CD1c-positive myeloid dendritic cell (primary cell): ENCODE results near the gene MORN1.
"Not testable (repeated sequence)": the region's sequence is repeated elsewhere in the genome, so short reads cannot be mapped to it uniquely, and the experiment has no call there.

Experiments used
- DNase-seq: peaks from one replicate; pipeline ENCODE4 v3.0.0-alpha.2; 2016; ENCODE audit errors: extremely low spot score

MORN1 gene

DNA sequence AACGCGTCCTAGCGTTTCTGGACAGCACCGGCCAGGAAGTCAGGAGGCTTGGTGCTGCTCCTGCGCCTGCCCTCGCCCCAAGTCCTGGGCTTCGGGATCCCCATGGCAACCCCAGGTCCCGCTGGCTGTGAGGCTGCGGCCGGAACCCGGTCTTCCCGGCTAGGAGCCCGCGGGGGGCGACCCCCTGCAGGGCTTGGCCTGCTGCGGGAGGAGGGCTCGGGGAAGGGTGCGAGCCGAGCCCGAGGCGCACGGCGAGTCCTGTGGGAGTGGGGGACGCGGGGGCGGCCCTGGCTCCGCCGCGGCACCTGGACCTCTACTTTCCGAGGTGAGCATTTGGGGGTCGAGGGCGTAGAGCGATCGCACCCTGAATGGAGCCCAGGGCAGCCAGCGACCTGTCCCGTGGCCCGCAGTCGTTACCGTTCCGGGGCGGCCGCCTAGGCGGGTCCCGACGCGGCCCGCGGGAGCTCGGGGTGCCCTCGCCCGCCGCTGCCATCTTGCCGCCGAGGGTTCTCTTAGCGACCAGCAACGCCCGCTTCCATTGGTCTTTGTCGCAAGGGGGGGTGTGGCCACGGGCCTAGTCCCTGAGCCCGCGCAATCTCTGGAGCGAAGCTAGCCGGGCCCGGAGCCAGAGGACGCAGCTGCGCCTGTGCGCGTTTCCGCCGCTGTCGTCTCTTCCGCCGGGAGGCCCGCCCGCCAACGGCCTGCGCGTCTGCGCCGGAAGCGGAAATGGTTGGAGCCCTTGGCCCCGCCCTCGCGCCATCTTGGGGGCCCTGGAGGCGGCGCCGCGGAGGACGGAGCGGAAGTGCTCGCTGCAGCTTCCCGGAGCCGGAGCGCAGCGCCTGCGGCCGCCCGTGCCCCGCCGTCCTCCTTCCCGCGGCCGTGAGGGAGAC is at the start of gene MORN1, which contains the start of gene RER1:
Gene MORN1, minus strand, starts transcription at position 514 of the 890 bp plus-strand sequence. Its CDS starts 21 bp downstream, at position 493.
Gene RER1, plus strand, starts transcription at position 801 of the 890 bp plus-strand sequence. CDS start 3,950 bp downstream, outside the sequence.
- DNase-seq = peak; percentile 100

DNA sequence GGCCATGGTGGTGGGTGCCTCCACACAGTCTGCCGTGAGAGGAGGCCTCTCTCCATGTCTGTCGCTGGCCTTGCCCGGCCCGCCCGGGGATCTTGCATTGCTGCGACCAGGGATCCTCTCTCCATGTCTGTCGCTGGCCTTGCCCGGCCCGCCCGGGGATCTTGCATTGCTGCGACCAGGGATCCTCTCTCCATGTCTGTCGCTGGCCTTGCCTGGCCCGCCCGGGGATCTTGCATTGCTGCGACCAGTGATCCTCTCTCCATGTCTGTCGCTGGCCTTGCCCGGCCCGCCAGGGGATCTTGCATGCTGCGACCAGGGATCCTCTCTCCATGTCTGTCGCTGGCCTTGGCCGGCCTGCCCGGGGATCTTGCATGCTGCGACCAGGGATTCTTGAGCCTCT is 49.0 kb upstream of the MORN1 start:
- not testable (repeated sequence) for DNase-seq

DNA sequence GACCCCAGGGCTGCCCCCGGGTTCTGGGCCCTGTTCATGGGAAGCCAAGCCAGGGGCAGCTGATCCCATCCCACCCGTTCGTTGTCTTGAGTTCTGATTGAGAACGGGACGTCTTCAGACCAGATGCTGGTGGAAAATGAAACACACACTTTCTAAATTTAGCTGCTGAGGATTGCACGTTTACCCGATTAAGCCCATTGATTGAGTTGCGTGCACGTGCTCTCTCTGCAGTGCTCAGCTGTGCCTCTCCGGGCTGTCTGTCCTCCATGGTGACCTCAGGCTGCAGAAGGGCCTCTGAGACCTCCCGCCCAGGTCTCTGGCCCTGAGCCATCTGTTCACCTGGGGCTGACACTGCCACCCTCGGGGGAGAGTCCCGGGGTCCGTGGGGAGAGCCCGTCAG is 48.0 kb upstream of the MORN1 start:
- no peak for DNase-seq

DNA sequence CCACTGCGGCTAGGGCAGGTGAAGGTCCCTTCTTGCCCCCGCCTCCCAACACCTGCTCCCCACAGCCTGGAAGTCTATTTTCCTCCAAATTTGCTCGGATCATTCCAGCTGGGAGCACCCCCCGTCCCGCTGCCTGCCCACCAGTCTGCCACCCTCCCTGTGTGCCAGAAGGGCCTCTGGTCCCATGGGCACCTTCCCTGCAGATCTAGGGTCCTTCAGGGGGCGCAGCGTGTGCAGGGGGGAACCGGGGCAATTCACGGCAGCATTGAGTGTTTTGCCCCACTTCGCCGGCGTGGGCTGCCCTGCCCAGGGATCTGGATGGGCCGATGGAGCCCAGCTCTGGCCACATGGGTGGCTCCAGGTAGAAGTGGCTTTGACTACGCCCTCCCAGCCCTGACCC is 47.3 kb upstream of the MORN1 start:
- DNase-seq = no peak

DNA sequence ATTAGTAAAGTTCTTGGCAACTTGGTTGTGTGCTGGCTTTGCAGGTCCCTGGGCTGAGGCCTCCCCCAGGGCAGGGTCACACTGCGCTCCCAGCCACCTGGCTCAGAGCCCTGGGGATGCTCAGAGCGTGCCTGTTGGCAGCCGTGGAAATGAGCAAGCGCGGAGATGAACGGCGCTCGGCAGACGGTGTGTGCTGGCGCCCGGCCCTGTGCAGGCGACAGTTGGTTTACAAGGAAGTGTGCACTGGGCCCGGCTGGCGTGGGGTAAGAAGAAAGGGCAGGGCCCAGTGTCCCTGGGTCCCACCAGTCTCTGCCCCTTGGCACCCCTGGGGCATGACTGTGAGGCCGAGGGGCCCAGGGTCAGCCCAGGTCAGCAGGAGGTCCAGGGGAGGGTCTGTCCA is 46.7 kb upstream of the MORN1 start:
- no peak for DNase-seq

DNA sequence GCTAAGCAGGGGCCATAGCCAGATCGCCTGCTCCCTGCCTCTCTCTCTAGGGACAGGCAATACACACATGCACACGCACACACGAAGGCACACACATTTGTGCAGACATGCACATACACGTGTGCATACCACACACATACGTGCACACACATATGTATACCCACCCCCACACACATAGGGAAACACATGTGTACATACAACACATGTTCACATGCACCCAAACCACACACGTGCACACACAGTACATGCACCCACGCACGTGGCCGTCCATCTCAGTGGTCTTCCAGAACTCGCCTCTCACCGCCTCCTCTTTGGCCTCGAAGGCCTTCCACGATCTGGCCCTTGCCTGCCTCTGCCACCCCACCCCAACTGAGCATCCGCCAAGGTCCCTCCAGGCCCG is 46.3 kb upstream of the MORN1 start:
- no peak for DNase-seq

DNA sequence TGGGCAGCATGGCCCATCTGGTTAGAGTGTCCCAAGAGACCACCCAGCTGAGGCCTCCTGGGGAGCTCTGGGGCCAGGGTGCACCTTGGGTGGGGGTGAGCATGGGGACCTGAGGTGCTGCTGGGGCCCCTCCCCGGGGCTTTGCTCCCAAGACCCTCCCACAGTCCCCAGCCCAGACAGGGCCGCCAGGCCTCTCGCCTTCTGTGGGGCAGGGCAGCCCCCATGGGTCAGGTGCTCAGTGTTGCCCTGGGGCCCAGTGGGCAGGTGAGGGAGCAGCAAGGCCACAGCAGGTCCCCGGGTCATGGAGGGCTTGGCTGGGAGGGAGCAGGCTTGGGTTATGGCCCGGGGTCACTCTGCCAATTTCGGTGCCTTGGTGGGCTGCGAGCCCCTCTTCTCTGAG is 45.5 kb upstream of the MORN1 start:
- no peak for DNase-seq

DNA sequence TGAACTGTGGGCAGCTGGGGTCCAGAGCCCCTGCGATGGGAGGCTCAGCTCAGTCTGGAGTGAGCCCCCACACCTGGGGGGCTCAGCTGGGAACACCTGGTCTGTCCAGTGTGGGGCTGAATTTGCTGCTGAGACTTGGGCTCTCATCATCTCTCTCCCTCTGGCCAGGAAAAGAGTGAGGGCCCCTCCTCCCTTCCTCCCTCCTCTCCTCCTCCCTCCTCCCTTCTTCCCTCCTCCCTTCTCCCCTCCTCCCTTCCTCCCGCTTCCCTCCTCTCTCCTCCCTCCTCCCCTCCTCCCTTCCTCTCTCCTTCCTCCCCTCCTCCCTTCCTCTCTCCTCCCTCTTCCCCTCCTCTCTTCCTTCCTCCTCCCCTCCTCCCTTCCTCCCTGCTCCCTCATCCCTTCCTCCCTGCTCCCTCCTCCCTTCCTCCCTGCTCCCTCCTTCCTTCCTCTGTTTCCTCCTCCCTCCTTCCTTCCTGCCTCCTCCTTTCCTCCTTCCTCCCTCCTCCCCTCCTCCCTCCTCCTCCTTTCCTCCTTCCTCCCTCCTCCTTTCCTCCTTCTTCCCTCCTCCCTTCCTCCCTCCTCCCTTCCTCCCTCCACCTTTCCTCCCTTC is 44.5 kb upstream of the MORN1 start:
- no peak for DNase-seq

DNA sequence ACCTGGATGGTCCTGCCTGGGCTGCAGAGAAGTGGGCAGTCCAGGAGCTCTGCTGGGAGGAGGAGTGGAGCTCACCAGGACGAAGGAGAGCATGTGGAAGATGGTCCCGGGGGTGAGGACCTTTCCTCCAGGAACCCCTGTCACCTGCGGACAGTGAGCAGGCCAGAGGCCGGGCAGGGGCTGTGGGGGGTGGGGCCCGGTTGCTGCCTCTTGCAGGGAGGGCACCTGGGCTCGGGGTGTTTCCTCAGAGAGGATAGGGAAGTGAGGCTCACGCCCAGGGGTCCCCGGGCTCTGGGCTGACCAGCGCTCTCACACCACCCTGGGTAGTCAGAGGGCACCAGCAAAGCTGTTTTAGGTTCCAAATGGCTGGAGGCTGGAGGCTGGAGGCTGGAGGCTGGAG is 43.7 kb upstream of the MORN1 start:
- no peak for DNase-seq

DNA sequence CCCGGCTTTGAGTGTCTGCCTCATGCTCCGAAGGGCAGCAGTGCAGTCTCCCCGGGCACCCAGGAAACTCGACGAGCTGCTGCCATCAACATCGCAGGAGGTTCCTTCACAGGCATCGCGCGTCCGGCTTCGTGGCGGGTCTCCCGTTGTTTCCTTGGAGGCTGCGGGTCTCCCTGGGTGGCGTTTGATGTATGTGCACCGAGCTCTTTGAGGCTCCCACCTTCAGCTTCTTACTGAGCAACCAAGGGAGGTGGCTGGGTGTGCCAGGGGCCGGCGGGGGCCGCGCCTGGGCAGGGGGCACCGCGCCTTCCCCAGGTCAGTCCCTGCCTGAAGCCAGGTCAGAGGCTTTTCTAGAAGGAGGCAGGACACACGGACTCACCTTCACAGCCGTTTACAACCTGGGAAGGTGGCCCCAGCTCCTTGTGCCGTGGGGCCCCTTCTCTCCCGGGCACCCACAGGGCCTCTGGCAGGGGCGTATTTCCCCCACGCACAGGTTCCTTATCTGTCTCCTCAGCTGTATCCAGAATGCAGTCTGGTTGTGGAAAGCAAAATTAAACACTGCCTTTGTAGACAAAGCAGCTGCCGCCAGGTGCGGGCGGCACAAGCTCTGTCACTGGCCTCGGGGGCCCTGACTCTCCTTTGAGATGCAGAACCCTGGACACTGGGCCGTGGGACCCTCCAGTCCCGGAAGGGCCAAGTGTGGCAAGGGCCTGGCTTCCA is 42.7 kb upstream of the MORN1 start:
- DNase-seq = no peak

DNA sequence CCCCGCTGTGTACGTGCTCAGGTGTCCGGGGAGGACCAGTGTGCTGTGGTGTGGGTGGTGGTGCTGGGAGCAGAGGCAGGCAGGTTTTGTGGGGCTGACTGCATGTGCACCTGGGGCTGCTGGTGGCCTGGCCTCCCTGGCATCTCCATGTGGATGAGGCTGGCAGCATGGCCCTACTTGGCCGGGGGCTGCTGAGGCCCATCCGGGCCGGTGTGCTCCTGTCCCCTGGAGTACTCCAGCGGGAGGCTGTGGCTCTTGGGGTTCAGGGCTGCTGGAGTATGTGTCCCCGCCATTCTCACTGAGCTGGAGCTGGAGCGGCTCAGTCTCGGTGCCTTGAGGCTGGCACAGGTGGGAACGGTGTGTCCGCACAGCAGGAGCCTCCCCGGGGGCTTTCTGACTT is 41.8 kb upstream of the MORN1 start:
- no peak for DNase-seq

DNA sequence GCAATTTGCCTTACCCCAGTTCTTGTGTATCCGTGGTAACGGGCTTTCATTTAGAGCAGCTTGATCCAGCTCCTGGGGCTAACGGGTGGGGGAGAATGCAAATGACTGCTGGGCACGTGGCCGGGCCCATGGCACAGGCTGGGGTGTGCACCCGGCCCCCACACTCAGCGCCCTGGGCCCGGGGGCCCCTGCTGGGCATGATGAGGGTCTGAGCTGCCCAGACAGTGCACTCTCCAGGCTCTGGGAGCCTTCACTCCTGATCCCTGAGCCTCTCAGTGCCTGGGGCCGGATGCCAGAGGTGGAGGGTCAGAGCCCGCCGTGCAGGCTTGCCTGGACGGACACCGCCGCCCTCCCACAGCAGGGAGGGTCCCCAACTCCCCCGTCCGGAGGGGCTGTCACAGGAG is 41.1 kb upstream of the MORN1 start:
- no peak for DNase-seq

DNA sequence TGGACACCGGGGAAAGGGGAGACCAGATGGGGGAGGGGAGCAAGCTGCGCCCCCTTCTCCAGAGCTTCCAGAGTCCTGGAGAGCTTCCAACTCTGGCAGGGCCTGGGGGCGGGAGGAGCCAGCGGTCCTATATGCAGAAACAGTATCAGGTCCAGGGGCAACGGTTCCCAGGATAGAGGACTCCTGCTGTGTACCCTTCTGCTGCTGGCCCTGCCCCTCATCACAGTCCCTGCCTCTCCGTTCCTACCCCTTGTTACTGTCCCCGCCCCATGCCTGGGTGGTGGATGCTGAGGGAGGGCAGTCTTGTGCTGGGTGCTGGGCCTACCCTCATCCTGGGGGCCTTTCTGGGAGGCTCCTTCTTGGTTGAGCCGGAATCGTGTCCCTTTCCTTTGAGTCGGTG is 40.2 kb upstream of the MORN1 start:
- no peak for DNase-seq

DNA sequence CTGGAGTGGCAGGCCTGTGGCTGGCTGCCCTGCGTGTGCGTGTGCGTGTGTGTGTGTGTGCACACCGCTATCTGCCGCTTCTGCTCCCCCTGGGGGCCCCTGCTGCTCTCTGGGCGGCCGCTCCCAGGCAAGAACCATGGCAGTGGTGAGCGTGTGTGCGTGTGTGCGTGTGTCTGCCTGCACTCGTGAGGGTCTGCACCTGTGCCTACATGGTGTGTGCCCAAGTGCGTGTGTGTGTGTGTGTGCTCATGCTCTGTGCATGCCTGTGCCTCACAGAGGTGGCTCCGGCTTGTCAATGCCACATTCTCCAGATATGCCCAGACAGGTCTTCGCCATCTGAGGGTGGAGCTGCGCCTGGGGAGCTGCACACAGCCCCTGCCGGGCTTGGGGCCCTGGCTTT is 39.7 kb upstream of the MORN1 start:
- no peak for DNase-seq

DNA sequence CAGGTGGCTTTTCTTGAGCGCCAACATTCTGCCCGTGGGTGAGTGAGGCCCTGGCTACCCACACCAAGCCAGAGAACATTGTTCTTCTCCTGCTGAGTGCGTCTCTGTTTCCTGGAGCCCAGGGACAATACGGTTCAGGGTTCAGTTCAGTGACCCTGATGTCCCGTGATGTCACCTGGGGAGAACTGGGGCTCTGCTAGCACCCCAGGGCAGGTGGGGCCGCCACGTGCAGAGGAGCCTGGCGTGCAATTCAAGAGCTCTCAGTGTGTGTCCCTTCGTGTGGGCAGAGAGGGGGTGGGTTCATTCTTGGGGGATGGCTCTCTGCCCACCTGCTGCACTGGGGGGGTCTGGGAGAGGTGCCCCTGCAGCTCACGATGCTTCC is 39.2 kb upstream of the MORN1 start:
- DNase-seq = no peak

DNA sequence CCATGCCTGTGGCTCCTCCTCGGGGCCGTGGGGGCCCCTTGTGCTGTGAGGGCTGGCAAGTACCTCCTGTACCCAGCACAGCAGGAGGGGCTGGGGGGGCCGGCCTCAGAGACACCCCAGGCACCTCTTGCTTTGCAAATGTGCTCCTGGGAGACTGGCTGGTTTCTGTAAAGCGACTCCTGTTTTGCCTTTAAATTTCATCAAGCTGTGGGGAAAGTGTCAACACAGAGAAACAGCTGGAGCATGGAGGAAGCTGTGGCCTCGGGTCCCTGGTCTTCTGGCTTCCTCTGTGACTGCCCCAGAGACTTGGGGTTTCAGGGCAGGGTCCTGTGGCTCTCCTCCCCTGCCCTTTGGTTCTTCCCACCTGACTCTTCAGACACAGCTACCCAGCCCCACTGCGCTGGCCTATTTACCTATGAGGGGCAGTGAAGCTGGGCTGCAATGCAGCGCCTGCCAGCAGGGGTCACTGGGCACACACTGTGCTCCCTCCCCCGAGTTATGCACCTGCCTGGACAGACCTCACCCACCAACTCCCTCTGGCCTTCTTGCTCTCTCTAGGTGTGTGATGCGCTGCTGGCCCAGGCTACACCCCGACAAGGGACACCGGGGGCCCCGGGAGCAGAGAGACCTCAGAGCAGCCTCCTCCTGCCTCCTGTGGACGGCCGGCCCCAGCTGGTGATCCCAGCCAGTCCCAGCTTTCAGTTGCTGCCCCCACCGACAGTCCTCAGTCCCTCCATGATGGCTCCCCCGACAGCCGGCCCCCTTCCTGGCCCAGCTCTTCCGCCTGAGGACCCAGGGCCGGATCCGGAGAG is 38.6 kb upstream of the MORN1 start:
- DNase-seq = no peak

DNA sequence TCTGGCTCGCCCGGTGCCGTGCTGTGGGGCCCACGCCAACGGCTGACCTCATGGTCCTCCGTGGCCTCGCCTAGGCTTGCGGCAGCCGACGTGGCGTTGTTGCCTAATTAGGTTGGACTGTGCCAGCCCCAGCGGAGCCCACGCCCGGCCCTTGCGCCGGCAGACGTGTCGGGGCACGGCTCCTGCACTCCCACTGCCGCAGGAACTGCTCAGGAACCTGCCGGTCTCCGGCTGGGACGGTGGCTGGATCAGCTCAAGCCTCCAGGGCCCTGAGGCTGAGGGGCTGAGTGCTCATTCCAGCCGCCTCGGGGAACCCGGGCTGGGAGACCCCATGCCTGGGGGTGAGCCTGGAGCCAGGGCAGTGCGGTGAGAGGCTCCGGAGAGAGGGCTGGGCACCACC is 37.1 kb upstream of the MORN1 start:
- no peak for DNase-seq

DNA sequence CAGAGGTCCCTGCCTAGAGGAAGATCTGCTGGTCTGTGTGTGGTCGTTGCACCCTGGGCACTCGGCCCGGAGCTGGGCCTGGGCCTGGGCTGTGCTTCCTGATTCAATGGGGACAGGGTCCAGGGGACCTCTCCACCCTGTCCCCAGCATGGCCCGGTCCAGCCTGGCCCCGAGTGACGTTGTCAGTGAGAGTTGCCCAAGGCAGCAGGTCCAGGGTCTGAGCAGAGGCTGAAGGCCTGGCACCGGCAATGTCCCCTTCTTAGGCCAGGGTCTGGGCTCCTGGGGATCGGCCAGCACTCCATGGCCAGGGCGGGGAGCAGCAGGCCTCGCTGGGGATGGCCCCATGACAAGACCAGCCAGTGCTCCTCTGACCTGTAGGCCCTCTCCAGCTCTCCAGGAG is 36.6 kb upstream of the MORN1 start:
- no peak for DNase-seq

DNA sequence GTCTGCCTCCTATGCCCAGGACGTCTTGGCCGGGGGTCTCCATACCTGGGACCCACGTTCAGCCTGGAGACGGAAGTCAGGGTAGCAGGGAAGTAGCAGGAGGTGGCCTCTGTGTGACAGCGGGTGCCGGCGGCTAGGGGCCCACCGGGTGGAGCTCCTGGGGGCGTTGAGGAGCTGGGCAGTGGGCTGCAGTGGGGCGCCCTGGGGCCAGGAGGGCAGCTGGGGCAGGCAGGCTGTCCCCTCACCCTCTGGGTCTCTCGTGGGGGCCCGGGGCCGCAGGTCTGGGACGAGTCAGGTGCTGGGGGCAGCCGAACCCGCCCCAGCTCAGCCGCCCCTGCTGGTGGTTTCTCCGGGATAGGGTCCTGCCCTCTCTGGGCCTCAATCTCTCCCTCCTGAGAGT is 35.7 kb upstream of the MORN1 start:
- DNase-seq = no peak

DNA sequence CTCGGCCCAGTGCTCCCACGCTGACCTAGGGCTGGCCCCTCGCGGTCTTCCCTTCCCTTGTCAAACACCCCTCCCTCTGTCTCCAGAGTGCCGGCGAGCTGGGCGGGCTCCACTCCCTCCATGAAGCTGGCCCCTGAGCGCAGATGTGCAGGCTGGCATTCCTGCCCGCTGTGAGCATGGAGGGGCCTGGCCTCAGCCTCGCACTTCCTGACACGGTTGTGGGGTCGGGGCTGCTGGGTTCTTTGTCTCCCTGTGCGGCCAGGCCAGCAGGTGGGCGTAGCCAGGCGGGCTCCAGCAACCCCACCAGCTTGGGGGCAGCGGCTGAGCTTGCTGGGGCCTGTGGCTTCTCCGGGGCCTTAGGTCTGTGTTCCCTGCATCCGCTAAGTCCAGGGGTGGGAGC is 35.2 kb upstream of the MORN1 start:
- no peak for DNase-seq

DNA sequence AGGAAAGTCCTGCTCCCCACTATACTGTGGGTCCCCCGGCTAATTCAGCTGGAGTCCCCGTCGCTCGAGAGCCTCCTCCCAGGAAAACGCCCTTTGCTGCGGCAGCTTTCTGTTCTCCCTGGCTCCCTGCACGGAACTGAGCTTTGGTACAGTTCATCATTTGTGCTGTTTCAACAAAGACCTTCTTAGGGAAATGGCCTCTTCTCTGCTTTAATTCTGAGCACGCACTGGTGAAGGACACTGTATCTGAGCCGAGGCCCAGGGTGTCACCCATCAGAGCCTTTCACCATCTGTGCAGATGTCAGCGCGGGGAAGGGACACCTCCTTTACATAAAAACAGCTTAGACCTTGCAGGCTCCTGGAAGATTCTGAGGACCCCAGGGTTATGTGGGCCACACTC is 34.5 kb upstream of the MORN1 start:
- DNase-seq = no peak

DNA sequence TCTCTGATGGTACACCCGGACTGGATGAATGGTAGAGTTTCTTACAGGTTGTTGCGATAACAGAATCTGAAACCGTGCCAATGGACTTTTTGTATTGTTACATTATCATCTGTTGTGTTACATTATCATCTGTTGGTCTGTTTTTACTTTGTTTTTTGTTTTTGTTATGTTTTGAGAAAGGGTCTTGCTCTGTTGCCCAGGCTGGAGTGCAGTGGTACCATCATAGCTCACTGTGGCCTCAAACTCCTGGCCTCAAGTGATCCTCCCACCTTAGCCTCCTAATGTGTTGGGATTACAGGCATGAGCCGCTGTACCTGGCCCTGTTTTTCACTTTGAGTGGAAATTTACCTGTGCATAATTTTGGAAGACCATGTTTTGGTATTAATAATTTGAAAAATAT is 31.2 kb upstream of the MORN1 start:
- no peak for DNase-seq
